GM19455 (cell line): ENCODE measurements around the gene KCTD7.
"Not testable (repeated sequence)": the region's sequence is repeated elsewhere in the genome, so short reads cannot be mapped to it uniquely, and the experiment has no call there.

Experiments
- ATAC-seq: cut with Tn5 transposase; IDR thresholded peaks from one replicate; pipeline ENCODE4 v1.9.1; 2021; ENCODE audit not compliant: unreplicated experiment

KCTD7 gene

GRCh38 chr7:66653719-66654274 is 25.1 kb downstream of the KCTD7 start:
- peak; percentile 2 for ATAC-seq

DNA sequence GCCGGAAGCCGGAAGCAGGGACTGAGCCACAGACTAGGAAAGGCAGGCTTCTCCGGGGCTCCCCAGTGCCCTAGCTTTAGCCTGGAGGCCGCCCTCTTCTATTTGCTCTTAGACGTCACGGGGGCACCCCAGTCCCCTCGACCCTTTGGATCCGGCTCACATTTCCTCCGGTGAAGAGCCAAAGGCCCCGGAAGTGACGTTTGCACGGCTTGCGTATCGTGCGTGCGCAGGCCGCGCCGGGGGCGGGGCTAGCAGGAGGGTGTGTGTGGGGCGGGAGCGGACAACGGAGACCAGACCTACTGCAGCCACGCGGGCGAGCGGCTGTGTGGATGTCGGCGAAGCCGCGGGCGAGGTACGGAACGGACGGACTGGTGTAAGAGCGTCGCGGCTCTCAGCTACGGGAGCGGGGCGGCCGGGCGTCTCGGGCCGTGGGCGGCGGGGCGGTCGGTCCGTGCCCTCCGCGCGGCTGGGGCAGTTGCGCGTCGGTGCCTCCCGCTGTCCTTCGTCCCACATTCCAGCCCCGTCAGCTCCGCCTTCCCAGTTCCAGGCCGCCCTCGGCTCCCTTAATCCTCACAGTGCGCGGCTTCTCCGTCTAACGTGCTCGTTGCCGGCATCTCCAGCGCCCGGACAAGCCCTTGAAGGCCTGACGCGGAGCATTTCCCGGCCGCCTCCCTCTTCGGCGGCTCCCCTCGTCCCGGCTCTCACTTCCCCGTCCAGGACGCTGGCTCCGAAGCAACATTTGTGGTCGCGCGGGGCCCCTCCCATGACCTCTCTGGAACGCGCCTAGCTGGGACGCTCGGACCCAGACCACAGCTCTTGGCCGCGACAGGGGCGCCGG is 25.8 kb downstream of the KCTD7 start:
- ATAC-seq = peak; percentile 95

GRCh38 chr7:66655113-66655806 is 26.6 kb downstream of the KCTD7 start:
- ATAC-seq = peak; percentile 21

DNA sequence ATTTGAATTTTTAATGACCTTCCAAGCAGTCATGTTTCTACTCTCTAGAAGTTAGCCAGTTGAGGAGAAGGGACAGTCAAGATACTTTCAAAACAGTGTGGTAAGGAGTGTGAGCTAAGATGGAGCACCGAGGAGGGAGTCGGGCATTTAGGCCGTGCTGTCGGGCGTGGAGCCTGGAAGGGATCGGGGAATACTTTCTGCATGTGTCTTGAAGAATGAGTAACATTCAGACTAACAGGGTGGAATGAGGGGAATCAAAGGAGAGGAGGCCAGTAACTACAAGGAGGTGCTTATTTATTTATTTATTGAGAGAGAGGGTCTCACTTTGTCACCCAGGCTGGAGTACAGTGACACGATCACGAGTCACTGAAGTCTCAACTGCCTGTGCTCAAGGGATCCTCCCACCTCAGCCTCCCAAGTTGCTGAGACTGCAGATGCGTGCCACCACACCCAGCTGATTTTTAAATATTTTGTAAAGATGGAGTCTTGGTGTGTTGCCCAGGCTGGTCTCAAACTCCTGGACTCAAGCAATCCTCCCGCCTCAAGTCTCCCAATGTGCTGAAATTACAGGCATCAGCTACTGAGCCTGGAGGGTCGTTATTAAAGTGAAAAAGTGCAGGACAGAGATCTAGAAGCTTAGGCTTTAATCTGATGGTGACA is 27.3 kb downstream of the KCTD7 start:
- not testable (repeated sequence) for ATAC-seq

- no peak for ATAC-seq
Observed at GRCh38 chr7:66657798-66658197, 29.1 kb downstream of the KCTD7 start.

GRCh38 chr7:66662646-66663264 is 34.1 kb downstream of the KCTD7 start:
- ATAC-seq = no peak

- no peak for ATAC-seq
Observed at GRCh38 chr7:66664590-66665293, 36.1 kb downstream of the KCTD7 start.

DNA sequence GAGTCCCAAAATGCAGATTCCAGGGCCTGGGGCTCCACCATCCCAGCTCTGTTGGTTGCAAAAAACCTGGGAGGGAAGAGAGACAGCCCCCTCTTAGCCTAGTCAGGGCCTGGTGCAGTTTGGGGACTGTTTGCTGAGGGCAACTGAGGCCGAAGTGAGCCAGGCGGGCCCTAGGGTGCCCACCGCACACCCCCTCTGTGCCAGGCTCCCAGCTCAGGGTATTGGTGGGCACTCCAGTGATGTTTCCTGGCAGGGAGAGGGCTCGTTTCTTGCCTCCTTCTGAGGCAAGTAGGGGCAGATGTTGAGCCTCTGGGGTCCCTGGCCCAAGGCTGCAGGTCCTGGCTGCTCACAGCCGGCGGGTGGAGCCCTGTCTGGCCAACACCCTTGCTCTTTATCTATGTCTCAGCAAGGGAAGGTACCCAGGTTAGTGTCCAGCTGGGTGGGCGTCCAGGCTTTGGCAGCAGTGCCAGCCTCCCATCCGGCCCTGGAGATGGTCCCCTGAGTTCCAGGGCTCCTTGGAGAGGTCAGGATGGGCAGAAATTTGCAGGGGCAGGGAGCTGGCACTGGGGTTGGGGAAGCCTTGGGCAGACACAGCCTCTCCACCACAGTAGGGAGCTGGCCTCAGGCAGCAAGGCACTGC is 37.8 kb downstream of the KCTD7 start:
- ATAC-seq = no peak

GRCh38 chr7:66667023-66667728 is 38.5 kb downstream of the KCTD7 start:
- no peak for ATAC-seq

DNA sequence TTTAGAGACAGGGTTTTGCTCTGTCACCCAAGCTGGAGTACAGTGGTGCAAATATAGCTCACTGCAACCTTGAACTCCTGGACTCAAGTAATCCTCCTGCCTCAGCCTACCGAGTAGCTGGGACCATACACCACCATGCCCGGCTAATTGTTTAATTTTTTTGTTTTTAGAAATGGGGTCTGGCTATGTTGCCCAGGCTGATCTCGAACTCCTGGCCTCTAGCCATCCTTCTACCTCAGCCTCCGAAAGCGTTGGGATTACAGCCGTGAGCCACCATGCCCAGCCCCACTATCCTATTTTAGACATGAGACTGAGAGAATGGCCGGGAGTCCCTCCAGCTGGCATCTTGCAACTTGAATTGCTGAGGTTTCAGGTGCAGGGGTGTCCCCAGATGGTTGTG is 39.4 kb downstream of the KCTD7 start:
- no peak for ATAC-seq

- ATAC-seq = no peak
Observed at GRCh38 chr7:66668677-66669076, 40.0 kb downstream of the KCTD7 start.

GRCh38 chr7:66669088-66669487 is 40.4 kb downstream of the KCTD7 start:
- ATAC-seq = no peak

- no peak for ATAC-seq
Observed at GRCh38 chr7:66669496-66669895, 40.8 kb downstream of the KCTD7 start.

DNA sequence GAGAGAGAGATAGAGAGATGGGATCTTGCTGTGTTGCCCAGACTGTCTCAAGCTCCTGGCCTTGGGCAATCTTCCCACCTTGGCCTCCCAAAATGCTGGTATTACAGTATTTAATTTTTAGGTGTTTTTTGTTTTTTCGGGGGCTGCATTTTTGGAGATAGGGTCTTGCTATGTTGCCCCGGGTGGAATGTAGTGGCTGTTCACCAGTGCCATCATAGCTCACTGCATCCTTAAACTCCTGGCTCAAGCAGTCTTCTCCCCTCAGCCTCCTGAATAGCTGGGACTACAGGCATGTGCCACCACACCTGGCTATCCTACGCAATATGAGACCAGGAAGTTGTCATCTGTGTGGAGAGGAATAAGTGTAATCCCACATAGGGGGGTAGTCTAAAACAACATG is 42.4 kb downstream of the KCTD7 start:
- ATAC-seq = no peak

GRCh38 chr7:66671486-66671885 is 42.8 kb downstream of the KCTD7 start:
- ATAC-seq = not testable (repeated sequence)

GRCh38 chr7:66672432-66673123 is 43.9 kb downstream of the KCTD7 start:
- ATAC-seq = not testable (repeated sequence)

DNA sequence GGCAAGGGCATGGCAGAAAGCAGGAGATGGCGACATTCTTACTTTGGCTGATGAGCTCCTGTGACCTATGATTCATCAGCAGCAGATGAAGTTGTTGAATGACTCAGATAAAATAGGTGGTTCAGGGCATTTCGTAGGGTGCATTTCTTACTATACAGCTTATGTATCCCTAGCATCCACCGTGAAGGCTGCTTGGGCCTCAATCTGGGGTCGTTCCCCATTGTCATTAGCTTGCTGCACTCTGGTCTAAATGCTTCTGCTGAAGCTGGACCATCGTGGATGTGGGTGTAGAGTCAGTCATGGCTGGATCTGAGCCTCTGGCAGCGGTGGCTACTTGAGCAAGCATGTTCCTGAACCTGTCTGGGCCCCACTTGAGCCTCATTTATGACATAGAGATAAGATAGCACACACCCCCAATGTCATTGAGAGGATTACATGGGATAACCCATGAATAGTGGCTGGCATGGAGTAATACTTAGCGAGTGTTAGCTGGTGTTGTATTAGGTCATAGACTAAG is 44.5 kb downstream of the KCTD7 start:
- not testable (repeated sequence) for ATAC-seq

GRCh38 chr7:66679633-66680244 is 51.1 kb downstream of the KCTD7 start:
- ATAC-seq = no peak
